IPS DF 6.9 (cell line): ENCODE measurements around the gene PPP1R14B.
A peak's percentile ranks its signal among the peaks of the same experiment; 100 is the strongest.

Experiments
- DNase-seq: peaks from one replicate; pipeline ENCODE4 v3.0.0-alpha.2; 2013; ENCODE audit warnings: low read depth, low spot score
- H3K27ac ChIP-seq: one replicate; pipeline ENCODE4 v1.5.1; 2013; ENCODE audit warnings: low read length, control low read depth
- H3K27me3 ChIP-seq: 2 replicates; pipeline ENCODE4 v1.6.1; 2013; ENCODE audit warnings: mild to moderate bottlenecking, low read length; ENCODE audit not compliant: control insufficient read depth, insufficient read depth
- H3K36me3 ChIP-seq: 2 replicates; pipeline ENCODE4 v1.6.1; 2013; ENCODE audit warnings: low read length; ENCODE audit not compliant: control insufficient read depth, insufficient read depth
- H3K4me1 ChIP-seq: 2 replicates; pipeline ENCODE4 v1.6.1; 2013; ENCODE audit warnings: low read length; ENCODE audit not compliant: control insufficient read depth, insufficient read depth
- H3K4me3 ChIP-seq: 2 replicates; pipeline ENCODE4 v1.5.1; 2013; ENCODE audit warnings: mild to moderate bottlenecking, low read length
- H3K9me3 ChIP-seq: 2 replicates; pipeline ENCODE4 v1.6.1; 2013; ENCODE audit warnings: low read length, inconsistent platforms; ENCODE audit not compliant: control insufficient read depth, insufficient read depth
- WGBS: extraction: QIAGEN DNeasy Blood & Tissue Kit; methylation state at CpG from one replicate; pipeline ENCODE4 v1.1.7; 2013; ENCODE audit warnings: mixed read lengths, missing lambda C conversion rate; ENCODE audit not compliant: insufficient read length, insufficient coverage; 5-methylcytosine and 5-hydroxymethylcytosine counted together

Gene PPP1R14B

GRCh38 chr11:64278576-64279190 is 31.9 kb upstream of the PPP1R14B start:
- H3K4me3 ChIP-seq = no peak overlapping the region

GRCh38 chr11:64276653-64277431 is 30.1 kb upstream of the PPP1R14B start:
- WGBS = no CpG with 5 or more reads among the region's 17 CpGs
- 0 out of 2 replicates have a peak, but pooled peaks cover 3% of the 10 kb centered on the region for H3K36me3 ChIP-seq
- no peaks in the 10 kb centered on the region for H3K9me3 ChIP-seq
- no peak overlapping the region for H3K4me3 ChIP-seq
- no peak for DNase-seq
- H3K4me1 ChIP-seq = peaks cover 2% of the 10 kb centered on the region
- no peaks in the 10 kb centered on the region for H3K27me3 ChIP-seq
- no peak overlapping the region for H3K27ac ChIP-seq

More at GRCh38 chr11:64278576-64279190, 31.9 kb upstream of the PPP1R14B start:
- no CpG with 5 or more reads among the region's 8 CpGs for WGBS
- H3K4me1 ChIP-seq = peaks cover 2% of the 10 kb centered on the region
- H3K27me3 ChIP-seq = no peaks in the 10 kb centered on the region
- no peaks in the 10 kb centered on the region for H3K9me3 ChIP-seq
- 0 out of 2 replicates have a peak, but pooled peaks cover 3% of the 10 kb centered on the region for H3K36me3 ChIP-seq
- no peak overlapping the region for H3K27ac ChIP-seq
- no peak for DNase-seq

- WGBS = no CpG with 5 or more reads among the region's 2 CpGs
These were observed 29.1 kb upstream of the PPP1R14B start for GRCh38 chr11:64275841-64276240.

GRCh38 chr11:64275031-64275800 is 28.5 kb upstream of the PPP1R14B start:
- no peak overlapping the region for H3K4me3 ChIP-seq
- peaks cover 2% of the 10 kb centered on the region for H3K4me1 ChIP-seq
- no peaks in the 10 kb centered on the region for H3K27me3 ChIP-seq
- no peak for DNase-seq
- WGBS = no CpG with 5 or more reads among the region's 15 CpGs
- H3K9me3 ChIP-seq = no peaks in the 10 kb centered on the region
- no peak overlapping the region for H3K27ac ChIP-seq
- 0 out of 2 replicates have a peak, but pooled peaks cover 3% of the 10 kb centered on the region for H3K36me3 ChIP-seq

More at GRCh38 chr11:64275841-64276240, 29.1 kb upstream of the PPP1R14B start:
- Histone ChIP-seq H3K36me3 (0 out of 2 replicates have a peak, but pooled peaks cover 3% of the 10 kb centered on the region), H3K4me1 (peaks cover 2% of the 10 kb centered on the region), H3K27ac (no peak overlapping the region), H3K4me3 (no peak overlapping the region), H3K9me3 (no peaks in the 10 kb centered on the region), H3K27me3 (no peaks in the 10 kb centered on the region)
- no peak for DNase-seq

GRCh38 chr11:64269540-64270220 is 22.9 kb upstream of the PPP1R14B start:
- H3K27me3 ChIP-seq = no peaks in the 10 kb centered on the region
- no peak overlapping the region for H3K27ac ChIP-seq
- H3K4me1 ChIP-seq = no peaks in the 10 kb centered on the region
- peaks cover 20% of the 10 kb centered on the region for H3K36me3 ChIP-seq
- peak overlapping the region; percentile 57; the same call in 1 of the 2 replicates for H3K4me3 ChIP-seq
- no CpG with 5 or more reads among the region's 58 CpGs for WGBS
- H3K9me3 ChIP-seq = no peaks in the 10 kb centered on the region
- peak; percentile 99 for DNase-seq

GRCh38 chr11:64268893-64269539 is 22.3 kb upstream of the PPP1R14B start:
- H3K4me1 ChIP-seq = no peaks in the 10 kb centered on the region
- H3K27me3 ChIP-seq = no peaks in the 10 kb centered on the region
- H3K4me3 ChIP-seq = peak overlapping the region; percentile 54; the same call in 1 of the 2 replicates
- H3K36me3 ChIP-seq = peaks cover 23% of the 10 kb centered on the region
- no peaks in the 10 kb centered on the region for H3K9me3 ChIP-seq
- WGBS = no CpG with 5 or more reads among the region's 34 CpGs
- no peak for DNase-seq
- no peak overlapping the region for H3K27ac ChIP-seq

- no peak overlapping the region for H3K27ac ChIP-seq
- H3K4me3 ChIP-seq = no peak overlapping the region; the same call in 1 of the 2 replicates
- no peaks in the 10 kb centered on the region for H3K9me3 ChIP-seq
- 0 out of 2 replicates have a peak, but pooled peaks cover 1% of the 10 kb centered on the region for H3K4me1 ChIP-seq
- peaks cover 27% of the 10 kb centered on the region for H3K36me3 ChIP-seq
- no peaks in the 10 kb centered on the region for H3K27me3 ChIP-seq
- no peak for DNase-seq
- WGBS = no CpG with 5 or more reads among the region's 23 CpGs
These were observed 21.5 kb upstream of the PPP1R14B start for GRCh38 chr11:64268025-64268892.

- WGBS = no CpG with 5 or more reads among the region's 27 CpGs
- no peak overlapping the region for H3K27ac ChIP-seq
- H3K9me3 ChIP-seq = no peaks in the 10 kb centered on the region
- no peaks in the 10 kb centered on the region for H3K27me3 ChIP-seq
- H3K4me3 ChIP-seq = no peak overlapping the region
- H3K36me3 ChIP-seq = peaks cover 31% of the 10 kb centered on the region
- no peak for DNase-seq
- H3K4me1 ChIP-seq = 0 out of 2 replicates have a peak, but pooled peaks cover 1% of the 10 kb centered on the region
These were observed 20.6 kb upstream of the PPP1R14B start for GRCh38 chr11:64267207-64267945.
